OCI-LY1 (cell line): Measurements from ENCODE around the gene DZANK1.

ENCODE experiments used
- H2AFZ ChIP-seq: fragments of 200-600 bp; sonication (generic), shearing (Covaris generic); 2 replicates; pipeline ENCODE4 v1.6.0; 2014; ENCODE audit warnings: antibody characterized with exemption, mild to moderate bottlenecking, low read length
- H3F3A ChIP-seq: fragments of 200-600 bp; sonication (generic), shearing (Covaris generic); 2 replicates; pipeline ENCODE4 v1.6.0; 2014; ENCODE audit warnings: mild to moderate bottlenecking, antibody characterized with exemption, low read length, moderate library complexity; ENCODE audit not compliant: insufficient read depth
- H3K27ac ChIP-seq: fragments of 200-600 bp; sonication (generic); 2 replicates; pipeline ENCODE4 v1.5.1; 2014; ENCODE audit warnings: low read length, mixed run types, mild to moderate bottlenecking, low read depth; ENCODE audit not compliant: poor library complexity, severe bottlenecking
- H3K27me3 ChIP-seq: fragments of 200-600 bp; sonication (generic); 2 replicates; pipeline ENCODE4 v1.6.0; 2014; ENCODE audit warnings: antibody characterized with exemption, mild to moderate bottlenecking, low read length, moderate library complexity; ENCODE audit not compliant: insufficient read depth
- H3K36me3 ChIP-seq: fragments of 200-600 bp; sonication (generic); 2 replicates; pipeline ENCODE4 v1.6.1; 2014; ENCODE audit warnings: mild to moderate bottlenecking, antibody characterized with exemption, low read length, moderate library complexity, mixed read lengths; ENCODE audit not compliant: insufficient read depth
- H3K4me1 ChIP-seq: fragments of 200-600 bp; sonication (generic); 2 replicates; pipeline ENCODE4 v1.5.1; 2014; ENCODE audit warnings: mild to moderate bottlenecking, low read length, moderate library complexity; ENCODE audit not compliant: insufficient read depth, severe bottlenecking
- H3K4me2 ChIP-seq: fragments of 200-600 bp; sonication (generic), shearing (Covaris generic); 2 replicates; pipeline ENCODE4 v1.6.1; 2014; ENCODE audit warnings: low read length
- H3K4me3 ChIP-seq: fragments of 200-600 bp; sonication (generic); 2 replicates; pipeline ENCODE4 v1.5.1; 2014; ENCODE audit warnings: low read length, low read depth, mild to moderate bottlenecking, mixed read lengths; ENCODE audit not compliant: poor library complexity, severe bottlenecking
- H3K79me2 ChIP-seq: fragments of 200-600 bp; shearing (Covaris generic); 2 replicates; pipeline ENCODE4 v1.6.1; 2016; ENCODE audit warnings: mixed run types, low read length, mixed read lengths; ENCODE audit not compliant: insufficient read depth
- H3K9ac ChIP-seq: fragments of 200-600 bp; sonication (generic), shearing (Covaris generic); 2 replicates; pipeline ENCODE4 v1.6.1; 2014; ENCODE audit warnings: mild to moderate bottlenecking, low read length, mixed read lengths
- H3K9me2 ChIP-seq: fragments of 200-600 bp; sonication (generic), shearing (Covaris generic); 2 replicates; pipeline ENCODE4 v1.6.1; 2014; ENCODE audit warnings: low read depth, mild to moderate bottlenecking, low read length, mixed read lengths
- H3K9me3 ChIP-seq: fragments of 200-600 bp; shearing (Covaris generic); 2 replicates; pipeline ENCODE4 v1.6.1; 2014; ENCODE audit warnings: low read length, mixed read lengths
- H4K20me1 ChIP-seq: fragments of 200-600 bp; sonication (generic), shearing (Covaris generic); 2 replicates; pipeline ENCODE4 v1.6.0; 2016; ENCODE audit warnings: mild to moderate bottlenecking, low read length; ENCODE audit not compliant: insufficient read depth
- EZH2 ChIP-seq: fragments of 200-600 bp; sonication (generic), shearing (Covaris generic); IDR thresholded peaks from 2 replicates; pipeline ENCODE4 v1.8.0; 2017; ENCODE audit warnings: borderline replicate concordance, mixed run types, mild to moderate bottlenecking, antibody characterized with exemption, low read length, moderate library complexity, mixed read lengths
- TF ChIP-seq, protein P1 (sequence below): fragments of 200-600 bp; sonication (generic), shearing (Covaris generic); IDR thresholded peaks from 2 replicates; pipeline ENCODE4 v1.5.1; 2017; ENCODE audit warnings: mild to moderate bottlenecking, antibody characterized with exemption, low read length, moderate library complexity, mixed read lengths

Gene DZANK1

DNA sequence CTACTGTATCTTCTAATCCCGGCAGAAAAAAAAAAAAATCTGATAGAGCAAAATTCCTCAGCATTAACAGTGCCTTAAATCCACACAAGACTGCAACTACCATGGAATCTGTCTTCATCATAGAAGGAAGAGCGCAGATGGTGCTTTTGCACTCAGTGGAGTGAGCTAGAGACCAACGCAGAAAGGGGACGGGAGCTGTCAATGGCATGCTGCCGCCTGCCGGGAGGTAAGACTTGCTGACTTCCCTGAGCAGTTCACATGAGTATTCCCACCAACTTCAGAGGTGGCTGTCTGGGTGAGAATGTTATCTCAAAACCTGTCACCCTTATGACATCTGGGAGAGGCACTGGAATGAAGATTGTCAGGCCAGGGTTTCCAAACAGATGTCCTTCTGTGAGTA, 35.6 kb downstream of the DZANK1 start:
- Histone ChIP-seq H3K27ac (no peak overlapping the region), H3K9ac (no peak overlapping the region), H2AFZ (no peak overlapping the region), H3K9me2 (no peaks in the 10 kb centered on the region), H3K79me2 (no peaks in the 10 kb centered on the region), H3F3A (no peaks in the 10 kb centered on the region), H3K4me1 (no peaks in the 10 kb centered on the region), H3K4me2 (no peak overlapping the region), H3K36me3 (no peaks in the 10 kb centered on the region), H4K20me1 (no peaks in the 10 kb centered on the region), H3K27me3 (no peaks in the 10 kb centered on the region), H3K4me3 (no peak overlapping the region), H3K9me3 (no peaks in the 10 kb centered on the region)
- no peak for TF ChIP-seq EZH2
- TF ChIP-seq, protein P1, sequence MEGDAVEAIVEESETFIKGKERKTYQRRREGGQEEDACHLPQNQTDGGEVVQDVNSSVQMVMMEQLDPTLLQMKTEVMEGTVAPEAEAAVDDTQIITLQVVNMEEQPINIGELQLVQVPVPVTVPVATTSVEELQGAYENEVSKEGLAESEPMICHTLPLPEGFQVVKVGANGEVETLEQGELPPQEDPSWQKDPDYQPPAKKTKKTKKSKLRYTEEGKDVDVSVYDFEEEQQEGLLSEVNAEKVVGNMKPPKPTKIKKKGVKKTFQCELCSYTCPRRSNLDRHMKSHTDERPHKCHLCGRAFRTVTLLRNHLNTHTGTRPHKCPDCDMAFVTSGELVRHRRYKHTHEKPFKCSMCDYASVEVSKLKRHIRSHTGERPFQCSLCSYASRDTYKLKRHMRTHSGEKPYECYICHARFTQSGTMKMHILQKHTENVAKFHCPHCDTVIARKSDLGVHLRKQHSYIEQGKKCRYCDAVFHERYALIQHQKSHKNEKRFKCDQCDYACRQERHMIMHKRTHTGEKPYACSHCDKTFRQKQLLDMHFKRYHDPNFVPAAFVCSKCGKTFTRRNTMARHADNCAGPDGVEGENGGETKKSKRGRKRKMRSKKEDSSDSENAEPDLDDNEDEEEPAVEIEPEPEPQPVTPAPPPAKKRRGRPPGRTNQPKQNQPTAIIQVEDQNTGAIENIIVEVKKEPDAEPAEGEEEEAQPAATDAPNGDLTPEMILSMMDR, result no peak

DNA sequence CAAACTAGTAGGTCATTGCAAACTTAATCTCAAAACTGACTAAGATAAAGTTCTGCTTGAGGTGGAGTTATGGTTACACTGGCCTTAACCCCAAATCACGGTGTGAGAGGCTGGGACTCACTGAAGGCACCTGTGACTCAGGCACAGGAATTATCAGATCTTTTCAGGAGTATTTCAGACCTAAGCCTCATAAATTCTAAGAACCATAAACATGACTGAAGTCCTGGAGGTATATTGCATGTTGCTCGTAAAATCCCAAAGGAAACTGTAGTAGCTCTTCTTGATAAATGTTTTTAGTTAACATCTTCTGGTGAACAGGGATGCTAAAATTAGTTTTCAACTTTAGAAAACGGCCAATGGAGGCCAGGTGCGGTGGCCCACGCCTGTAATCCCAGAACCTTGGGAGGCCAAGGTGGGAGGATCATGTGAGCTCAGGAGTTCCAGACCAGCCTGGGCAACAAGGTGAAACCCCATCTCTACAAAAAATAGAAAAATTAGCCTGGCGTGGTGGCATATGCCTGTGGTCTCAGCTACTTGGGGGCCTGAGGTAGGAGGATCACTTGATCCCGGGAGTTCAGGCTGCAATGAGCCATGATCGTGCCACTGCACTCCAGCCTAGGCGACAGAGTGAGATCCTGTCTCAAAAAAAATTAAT, 36.5 kb downstream of the DZANK1 start:
- no peak overlapping the region for H3K4me3 ChIP-seq
- no peaks in the 10 kb centered on the region for H4K20me1 ChIP-seq
- H3K9me2 ChIP-seq, result no peaks in the 10 kb centered on the region
- H3K27me3 ChIP-seq, result no peaks in the 10 kb centered on the region
- H3K36me3 ChIP-seq, result no peaks in the 10 kb centered on the region
- no peak overlapping the region for H2AFZ ChIP-seq
- no peak overlapping the region for H3K4me2 ChIP-seq
- H3K79me2 ChIP-seq, result no peaks in the 10 kb centered on the region
- TF ChIP-seq EZH2, result no peak
- TF ChIP-seq, protein P1, result no peak
- no peaks in the 10 kb centered on the region for H3K4me1 ChIP-seq
- H3F3A ChIP-seq, result no peaks in the 10 kb centered on the region
- no peak overlapping the region for H3K9ac ChIP-seq
- no peaks in the 10 kb centered on the region for H3K9me3 ChIP-seq
- H3K27ac ChIP-seq, result no peak overlapping the region

DNA sequence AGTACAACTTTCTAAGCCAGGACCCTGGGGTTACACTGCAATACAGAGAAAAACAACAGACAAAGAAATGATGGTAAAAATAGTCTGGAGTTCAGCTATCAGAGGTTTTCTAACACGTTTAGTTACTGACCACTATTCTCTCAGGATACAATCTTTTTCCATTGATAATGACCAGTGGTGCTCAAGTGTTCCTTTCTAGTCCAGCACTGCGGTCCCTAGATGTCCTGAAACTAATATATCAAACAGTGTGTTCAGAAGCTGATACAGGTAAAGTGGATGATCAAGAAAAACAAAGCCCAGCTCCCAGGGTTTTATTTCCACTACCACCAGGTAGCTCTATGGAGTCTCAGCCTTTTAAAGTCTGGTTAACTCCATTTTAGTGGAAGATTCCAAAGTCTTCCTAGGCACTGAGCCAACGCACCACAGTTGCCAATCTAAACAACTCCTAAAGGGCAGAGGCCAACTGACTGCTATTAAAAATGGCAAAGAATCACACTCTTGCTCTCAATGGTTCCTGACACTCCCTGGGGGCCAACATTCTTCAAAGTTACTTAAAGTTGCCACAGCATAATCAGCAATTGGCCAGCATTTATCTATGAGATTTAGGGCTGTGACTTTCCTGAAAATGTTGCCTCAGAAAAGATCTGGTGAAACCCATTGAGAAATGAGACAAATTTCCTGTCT, 38.2 kb downstream of the DZANK1 start:
- Histone ChIP-seq H3K27me3 (no peaks in the 10 kb centered on the region), H4K20me1 (no peaks in the 10 kb centered on the region), H3K9me2 (no peaks in the 10 kb centered on the region), H3K4me3 (no peak overlapping the region), H3K4me1 (no peaks in the 10 kb centered on the region), H3K9me3 (no peaks in the 10 kb centered on the region), H3K36me3 (no peaks in the 10 kb centered on the region), H3K4me2 (no peak overlapping the region), H3K79me2 (no peaks in the 10 kb centered on the region), H2AFZ (no peak overlapping the region), H3K27ac (no peak overlapping the region), H3K9ac (no peak overlapping the region), H3F3A (no peaks in the 10 kb centered on the region)
- TF ChIP-seq, protein P1, result no peak
- TF ChIP-seq EZH2, result no peak
